ENCODE measurements around the gene BCAS1. TPM values are rescaled to one million over a fixed set of nuclear protein-coding genes. Genes with fewer than 3 reads are reported as not detected.

Gene BCAS1
- total RNA-seq, 1 donor from 2014 or later = 0.81 TPM

DNA sequence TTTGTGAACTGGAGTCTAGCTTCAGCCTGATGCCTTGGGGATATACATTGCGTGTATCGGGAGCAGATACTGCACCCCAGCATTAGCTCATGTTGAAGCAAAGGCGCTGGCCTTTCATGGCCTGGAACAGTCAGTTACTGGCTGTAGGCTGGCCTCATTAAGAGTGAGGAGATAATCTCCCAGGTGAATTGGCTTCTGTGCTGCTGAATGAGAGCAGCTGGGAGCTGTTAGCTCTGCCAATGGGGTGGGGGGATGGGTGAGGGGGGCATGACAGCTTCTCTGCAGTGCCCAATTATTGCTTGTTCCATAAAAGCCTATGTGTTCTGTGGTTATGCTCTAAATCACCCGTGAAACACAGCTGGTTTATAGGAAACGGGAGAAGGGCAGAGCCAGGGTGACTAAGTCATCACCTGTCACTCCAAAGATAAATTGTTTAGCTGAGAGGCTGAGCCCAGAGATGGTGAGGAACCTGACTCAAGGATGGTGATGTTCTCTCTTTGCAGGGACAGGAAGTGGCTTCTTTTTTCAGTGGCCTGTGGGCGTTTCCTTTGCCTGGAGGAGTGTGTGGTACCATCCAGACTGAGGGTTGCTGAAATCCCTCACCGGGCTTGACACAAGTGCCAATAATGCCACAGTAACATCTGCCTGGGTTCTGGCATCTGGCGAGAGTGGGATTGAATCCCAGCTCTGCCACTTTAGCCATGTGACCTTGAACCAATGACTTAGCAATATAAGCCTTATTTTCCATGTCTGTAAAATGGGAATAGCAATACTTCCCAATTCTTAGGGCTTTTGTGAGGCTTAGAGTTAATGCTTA is 170.8 kb downstream of the BCAS1 start:
- H3K27me3 Mint-ChIP-seq = no peaks in the 10 kb centered on the region
- no peaks in the 10 kb centered on the region for H3K9me3 Mint-ChIP-seq (ENCODE audit: low read depth)
- H3K4me3 Mint-ChIP-seq (ENCODE audit: low read depth) = no peak overlapping the region
- DNase-seq (ENCODE audit: low spot score, unreplicated experiment) = no peak
- H3K27ac Mint-ChIP-seq = no peak overlapping the region
- TF ChIP-seq, protein P1, sequence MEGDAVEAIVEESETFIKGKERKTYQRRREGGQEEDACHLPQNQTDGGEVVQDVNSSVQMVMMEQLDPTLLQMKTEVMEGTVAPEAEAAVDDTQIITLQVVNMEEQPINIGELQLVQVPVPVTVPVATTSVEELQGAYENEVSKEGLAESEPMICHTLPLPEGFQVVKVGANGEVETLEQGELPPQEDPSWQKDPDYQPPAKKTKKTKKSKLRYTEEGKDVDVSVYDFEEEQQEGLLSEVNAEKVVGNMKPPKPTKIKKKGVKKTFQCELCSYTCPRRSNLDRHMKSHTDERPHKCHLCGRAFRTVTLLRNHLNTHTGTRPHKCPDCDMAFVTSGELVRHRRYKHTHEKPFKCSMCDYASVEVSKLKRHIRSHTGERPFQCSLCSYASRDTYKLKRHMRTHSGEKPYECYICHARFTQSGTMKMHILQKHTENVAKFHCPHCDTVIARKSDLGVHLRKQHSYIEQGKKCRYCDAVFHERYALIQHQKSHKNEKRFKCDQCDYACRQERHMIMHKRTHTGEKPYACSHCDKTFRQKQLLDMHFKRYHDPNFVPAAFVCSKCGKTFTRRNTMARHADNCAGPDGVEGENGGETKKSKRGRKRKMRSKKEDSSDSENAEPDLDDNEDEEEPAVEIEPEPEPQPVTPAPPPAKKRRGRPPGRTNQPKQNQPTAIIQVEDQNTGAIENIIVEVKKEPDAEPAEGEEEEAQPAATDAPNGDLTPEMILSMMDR (IDR thresholded peaks at IDR 0.05; ENCODE audit: unreplicated experiment) = no peak
- H3K4me1 Mint-ChIP-seq (ENCODE audit: low read depth) = peaks cover 18% of the 10 kb centered on the region
- no peaks in the 10 kb centered on the region for H3K36me3 Mint-ChIP-seq (ENCODE audit: insufficient read depth)

DNA sequence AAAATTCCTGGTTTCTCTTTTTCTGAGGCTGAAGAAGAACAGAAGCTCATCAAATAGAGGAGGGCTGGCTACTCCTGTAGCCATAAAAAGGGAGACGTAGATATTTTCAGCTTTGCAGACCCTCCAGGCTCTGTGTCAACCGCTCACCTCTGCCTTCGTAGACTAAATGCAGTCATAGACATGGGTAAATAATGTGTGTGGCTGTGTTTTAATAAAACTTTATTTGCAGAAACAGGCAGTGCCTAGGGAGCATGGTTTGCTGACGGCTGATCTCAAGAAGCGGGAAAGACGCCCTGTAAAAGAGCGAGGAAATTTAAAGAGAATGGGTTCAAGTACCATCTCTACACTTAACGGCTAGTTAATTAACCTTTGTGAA is 171.8 kb downstream of the BCAS1 start:
- no peak overlapping the region for H3K27ac Mint-ChIP-seq

DNA sequence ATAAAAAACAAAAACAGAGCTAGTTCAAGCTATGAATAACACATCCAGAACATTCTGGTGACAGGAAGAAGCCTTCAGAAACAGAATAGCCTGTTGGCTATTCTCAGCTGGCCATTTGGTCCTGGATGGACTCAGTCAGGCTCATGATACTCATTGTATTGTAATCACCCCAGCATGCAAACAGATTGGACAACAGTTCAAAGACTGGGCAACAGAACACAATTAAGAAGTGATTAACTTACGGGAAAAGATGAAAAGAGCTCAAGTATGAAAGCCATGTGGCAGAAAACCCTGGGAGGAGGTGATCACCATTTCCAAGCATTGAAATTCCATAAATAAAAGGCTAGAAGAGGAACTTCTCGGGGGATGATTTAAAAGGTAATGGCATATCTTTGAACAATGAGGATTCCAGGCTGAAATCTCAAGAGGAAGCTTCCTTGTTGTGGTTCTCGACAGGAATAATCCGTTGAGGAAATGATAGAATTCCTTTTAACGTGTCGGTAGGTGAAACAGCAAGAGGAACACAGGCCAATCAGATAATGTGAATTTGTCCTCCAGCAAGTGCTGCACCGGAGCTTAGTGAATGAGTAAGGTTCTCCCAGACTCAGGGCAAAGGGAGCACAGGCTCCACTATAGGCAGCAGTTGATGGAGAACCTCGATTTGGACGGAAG is 172.4 kb downstream of the BCAS1 start:
- Mint-ChIP-seq H3K9me3 (ENCODE audit: low read depth) (no peaks in the 10 kb centered on the region), H3K4me3 (ENCODE audit: low read depth) (no peak overlapping the region), H3K36me3 (ENCODE audit: insufficient read depth) (no peaks in the 10 kb centered on the region), H3K4me1 (ENCODE audit: low read depth) (peaks cover 21% of the 10 kb centered on the region), H3K27me3 (no peaks in the 10 kb centered on the region), H3K27ac (no peak overlapping the region)
- DNase-seq (ENCODE audit: low spot score, unreplicated experiment) = no peak
- TF ChIP-seq, protein P1 (IDR thresholded peaks at IDR 0.05; ENCODE audit: unreplicated experiment) = no peak

More for the DNA sequence above, 171.8 kb downstream of the BCAS1 start:
- Mint-ChIP-seq H3K27me3 (no peaks in the 10 kb centered on the region), H3K36me3 (ENCODE audit: insufficient read depth) (no peaks in the 10 kb centered on the region), H3K4me1 (ENCODE audit: low read depth) (peaks cover 18% of the 10 kb centered on the region), H3K4me3 (ENCODE audit: low read depth) (no peak overlapping the region), H3K9me3 (ENCODE audit: low read depth) (no peaks in the 10 kb centered on the region)
- DNase-seq (ENCODE audit: low spot score, unreplicated experiment) = no peak
- TF ChIP-seq, protein P1 (IDR thresholded peaks at IDR 0.05; ENCODE audit: unreplicated experiment) = no peak

DNA sequence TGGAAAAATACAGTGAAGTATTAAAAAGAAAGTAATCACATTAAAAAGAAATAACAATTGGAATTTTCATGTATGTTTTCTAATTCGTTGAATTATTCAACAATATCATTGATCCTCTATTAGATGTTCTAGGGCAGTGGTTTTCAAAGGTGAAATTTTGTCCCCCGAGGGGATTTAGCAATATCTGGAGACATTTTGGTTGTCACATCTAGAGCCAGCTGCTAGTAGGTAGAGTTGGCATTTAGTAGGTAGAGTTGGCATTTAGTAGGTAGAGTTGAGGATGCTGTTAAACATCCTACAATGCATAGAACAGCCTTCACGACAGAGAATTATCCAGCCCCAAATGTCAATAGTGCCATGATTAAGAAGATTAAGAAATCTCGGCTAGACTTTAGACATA is 173.7 kb downstream of the BCAS1 start:
- H3K4me1 Mint-ChIP-seq (ENCODE audit: low read depth) = peaks cover 19% of the 10 kb centered on the region
- TF ChIP-seq, protein P1 (IDR thresholded peaks at IDR 0.05; ENCODE audit: unreplicated experiment) = no peak
- H3K9me3 Mint-ChIP-seq (ENCODE audit: low read depth) = peaks cover under 1% of the 10 kb centered on the region
- no peak overlapping the region for H3K27ac Mint-ChIP-seq
- no peak overlapping the region for H3K4me3 Mint-ChIP-seq (ENCODE audit: low read depth)
- no peak for DNase-seq (ENCODE audit: low spot score, unreplicated experiment)
- no peaks in the 10 kb centered on the region for H3K36me3 Mint-ChIP-seq (ENCODE audit: insufficient read depth)
- H3K27me3 Mint-ChIP-seq = no peaks in the 10 kb centered on the region

DNA sequence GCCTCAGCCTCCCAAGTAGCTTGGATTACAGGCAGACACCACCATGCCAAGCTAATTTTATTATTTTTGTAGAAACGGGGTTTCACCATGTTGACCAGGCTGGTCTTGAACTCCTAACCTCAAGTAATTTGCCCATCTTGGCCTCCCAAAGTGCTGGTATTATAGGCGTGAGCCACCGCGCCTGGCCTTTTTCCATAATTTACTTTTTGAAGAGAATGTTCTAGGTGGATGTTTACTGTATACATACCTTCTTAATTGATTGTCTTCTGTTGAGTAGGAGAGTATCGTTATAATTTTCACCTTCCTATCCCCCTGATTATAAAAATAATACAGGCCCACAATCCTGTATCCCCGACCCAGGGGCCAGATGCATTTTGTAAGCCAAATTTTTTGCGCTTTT is 174.4 kb downstream of the BCAS1 start:
- H3K4me1 Mint-ChIP-seq (ENCODE audit: low read depth) = peaks cover 17% of the 10 kb centered on the region
- no peak for DNase-seq (ENCODE audit: low spot score, unreplicated experiment)
- no peaks in the 10 kb centered on the region for H3K36me3 Mint-ChIP-seq (ENCODE audit: insufficient read depth)
- no peak overlapping the region for H3K4me3 Mint-ChIP-seq (ENCODE audit: low read depth)
- H3K9me3 Mint-ChIP-seq (ENCODE audit: low read depth) = peaks cover 3% of the 10 kb centered on the region
- TF ChIP-seq, protein P1 (IDR thresholded peaks at IDR 0.05; ENCODE audit: unreplicated experiment) = no peak
- no peak overlapping the region for H3K27ac Mint-ChIP-seq
- no peaks in the 10 kb centered on the region for H3K27me3 Mint-ChIP-seq
